ENCODE results near the gene NAV2. TPM values are rescaled to one million over a fixed set of nuclear protein-coding genes. Genes with fewer than 3 reads are reported as not detected.

NAV2 gene
- total RNA-seq, 1 donor from 2014 or later = 44.8 TPM

DNA sequence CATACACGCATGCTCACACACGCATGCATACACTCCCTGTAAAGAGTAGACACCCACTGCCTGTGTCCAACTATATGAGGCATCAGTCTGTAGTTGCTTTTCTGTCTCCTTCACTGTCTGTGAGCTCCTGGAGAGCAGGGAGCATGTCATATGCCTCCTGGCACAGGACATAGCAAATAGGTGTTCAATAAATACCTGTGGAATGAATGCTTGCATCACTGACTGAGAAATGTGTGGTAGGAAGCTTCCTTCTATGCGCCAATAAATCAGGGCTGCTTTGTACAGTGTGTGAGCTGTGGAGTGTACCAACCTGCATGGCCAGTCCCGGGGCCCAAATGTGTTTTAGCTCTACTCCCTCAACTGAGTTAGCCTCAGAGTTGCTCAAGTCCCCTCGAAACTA is 37.2 kb upstream of the NAV2 start:
- peaks cover 46% of the 10 kb centered on the region for H3K4me1 ChIP-seq
- ATAC-seq = no peak
- DNase-seq = no peak
- intact Hi-C loops (cut with DNase I) = no loop called here
- H3K9me3 ChIP-seq = no peaks in the 10 kb centered on the region
- no peaks in the 10 kb centered on the region for H3K27me3 ChIP-seq
- no peak overlapping the region for H3K27ac ChIP-seq
- H3K36me3 ChIP-seq = no peaks in the 10 kb centered on the region
- no peak overlapping the region for H3K4me3 ChIP-seq
- TF ChIP-seq, protein P1, sequence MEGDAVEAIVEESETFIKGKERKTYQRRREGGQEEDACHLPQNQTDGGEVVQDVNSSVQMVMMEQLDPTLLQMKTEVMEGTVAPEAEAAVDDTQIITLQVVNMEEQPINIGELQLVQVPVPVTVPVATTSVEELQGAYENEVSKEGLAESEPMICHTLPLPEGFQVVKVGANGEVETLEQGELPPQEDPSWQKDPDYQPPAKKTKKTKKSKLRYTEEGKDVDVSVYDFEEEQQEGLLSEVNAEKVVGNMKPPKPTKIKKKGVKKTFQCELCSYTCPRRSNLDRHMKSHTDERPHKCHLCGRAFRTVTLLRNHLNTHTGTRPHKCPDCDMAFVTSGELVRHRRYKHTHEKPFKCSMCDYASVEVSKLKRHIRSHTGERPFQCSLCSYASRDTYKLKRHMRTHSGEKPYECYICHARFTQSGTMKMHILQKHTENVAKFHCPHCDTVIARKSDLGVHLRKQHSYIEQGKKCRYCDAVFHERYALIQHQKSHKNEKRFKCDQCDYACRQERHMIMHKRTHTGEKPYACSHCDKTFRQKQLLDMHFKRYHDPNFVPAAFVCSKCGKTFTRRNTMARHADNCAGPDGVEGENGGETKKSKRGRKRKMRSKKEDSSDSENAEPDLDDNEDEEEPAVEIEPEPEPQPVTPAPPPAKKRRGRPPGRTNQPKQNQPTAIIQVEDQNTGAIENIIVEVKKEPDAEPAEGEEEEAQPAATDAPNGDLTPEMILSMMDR (IDR thresholded peaks at IDR 0.05) = no peak

DNA sequence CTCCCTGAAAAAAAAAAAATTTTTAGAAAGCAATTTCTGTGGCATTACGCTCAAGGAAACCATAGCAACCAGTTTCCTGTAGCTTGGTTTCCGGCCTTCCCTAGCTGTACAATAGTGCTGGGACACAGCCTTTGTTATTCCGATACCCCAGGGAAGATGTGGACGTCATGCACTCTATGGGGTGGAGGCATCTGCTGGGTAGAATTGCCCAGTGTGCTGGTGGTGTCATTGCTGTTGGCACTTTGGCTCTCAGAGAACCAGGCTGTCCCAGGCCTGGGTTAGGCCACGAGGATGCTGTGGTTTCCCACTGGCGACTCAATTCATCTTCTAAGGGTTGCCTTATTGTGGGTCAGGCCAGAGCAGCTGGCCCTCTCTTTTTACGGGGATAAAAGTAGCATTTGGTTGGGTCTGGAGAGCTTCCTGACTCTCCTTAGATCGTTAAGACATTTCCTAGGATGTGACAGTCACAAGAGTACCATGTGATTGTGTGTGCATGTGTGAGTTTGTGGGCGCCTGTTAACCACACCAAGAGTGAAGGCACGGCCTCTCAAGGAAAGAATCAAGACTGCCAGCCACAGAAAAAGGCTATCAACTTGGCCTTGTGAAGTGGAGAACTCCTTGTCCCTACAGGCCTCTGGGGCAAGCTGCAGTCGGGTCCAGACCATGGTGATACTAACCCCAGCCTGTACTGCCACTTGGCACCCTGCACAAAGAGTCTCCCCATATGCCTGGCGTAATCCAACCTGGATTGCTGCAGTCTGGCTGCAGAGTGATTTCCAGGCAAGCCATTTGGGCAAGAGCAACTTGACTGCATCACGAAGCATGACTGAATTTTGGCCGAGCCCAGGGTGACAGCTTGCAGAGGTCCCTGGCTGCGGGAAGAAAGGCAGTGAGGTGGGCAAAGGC is 35.9 kb upstream of the NAV2 start:
- peaks cover 51% of the 10 kb centered on the region for H3K4me1 ChIP-seq
- TF ChIP-seq, protein P1 (IDR thresholded peaks at IDR 0.05) = no peak
- no peak overlapping the region for H3K4me3 ChIP-seq
- DNase-seq (no peak), ATAC-seq (no peak)
- H3K27me3 ChIP-seq = no peaks in the 10 kb centered on the region
- H3K27ac ChIP-seq = peak overlapping the region; percentile 24
- no peaks in the 10 kb centered on the region for H3K36me3 ChIP-seq
- intact Hi-C loops (cut with DNase I) = no loop called here
- no peaks in the 10 kb centered on the region for H3K9me3 ChIP-seq

DNA sequence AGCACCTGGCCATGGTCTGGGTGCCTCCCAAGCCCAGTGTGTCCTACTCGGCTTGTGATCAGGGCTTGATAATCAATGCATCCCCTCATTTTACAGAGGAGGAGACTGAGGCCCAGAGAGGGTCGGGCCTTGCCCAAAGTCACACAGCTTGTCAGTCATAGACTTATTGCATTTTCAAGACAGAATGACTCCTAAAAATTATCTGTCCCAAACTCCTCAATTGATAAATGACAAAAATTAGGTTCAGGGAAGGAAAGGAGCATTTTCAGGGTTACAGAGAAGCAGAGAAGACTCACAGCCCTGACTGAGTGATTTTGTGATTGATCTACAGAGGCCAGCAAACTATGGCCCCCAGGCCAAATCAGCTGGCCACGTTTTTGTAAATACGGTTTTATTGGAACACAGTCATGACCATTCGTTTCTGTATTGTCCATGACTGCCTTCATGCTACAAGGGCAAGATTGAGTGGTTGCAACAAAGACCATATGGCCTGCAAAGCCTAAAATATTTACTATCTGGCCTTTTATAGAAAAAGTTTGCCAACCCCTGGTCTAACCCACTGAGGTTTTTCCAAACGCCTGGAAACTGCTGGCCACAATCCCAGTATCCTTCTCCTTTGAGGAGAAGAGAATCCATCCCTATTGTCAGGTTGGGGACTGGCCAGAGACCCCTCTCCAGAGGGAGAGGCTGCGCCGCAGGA is 35.1 kb upstream of the NAV2 start:
- DNase-seq (no peak), ATAC-seq (no peak)
- intact Hi-C loops (cut with DNase I) = no loop called here
- H3K4me1 ChIP-seq = peaks cover 51% of the 10 kb centered on the region
- H3K36me3 ChIP-seq = no peaks in the 10 kb centered on the region
- TF ChIP-seq, protein P1 (IDR thresholded peaks at IDR 0.05) = no peak
- H3K27ac ChIP-seq = no peak overlapping the region
- H3K4me3 ChIP-seq = no peak overlapping the region
- H3K27me3 ChIP-seq = no peaks in the 10 kb centered on the region
- H3K9me3 ChIP-seq = no peaks in the 10 kb centered on the region

DNA sequence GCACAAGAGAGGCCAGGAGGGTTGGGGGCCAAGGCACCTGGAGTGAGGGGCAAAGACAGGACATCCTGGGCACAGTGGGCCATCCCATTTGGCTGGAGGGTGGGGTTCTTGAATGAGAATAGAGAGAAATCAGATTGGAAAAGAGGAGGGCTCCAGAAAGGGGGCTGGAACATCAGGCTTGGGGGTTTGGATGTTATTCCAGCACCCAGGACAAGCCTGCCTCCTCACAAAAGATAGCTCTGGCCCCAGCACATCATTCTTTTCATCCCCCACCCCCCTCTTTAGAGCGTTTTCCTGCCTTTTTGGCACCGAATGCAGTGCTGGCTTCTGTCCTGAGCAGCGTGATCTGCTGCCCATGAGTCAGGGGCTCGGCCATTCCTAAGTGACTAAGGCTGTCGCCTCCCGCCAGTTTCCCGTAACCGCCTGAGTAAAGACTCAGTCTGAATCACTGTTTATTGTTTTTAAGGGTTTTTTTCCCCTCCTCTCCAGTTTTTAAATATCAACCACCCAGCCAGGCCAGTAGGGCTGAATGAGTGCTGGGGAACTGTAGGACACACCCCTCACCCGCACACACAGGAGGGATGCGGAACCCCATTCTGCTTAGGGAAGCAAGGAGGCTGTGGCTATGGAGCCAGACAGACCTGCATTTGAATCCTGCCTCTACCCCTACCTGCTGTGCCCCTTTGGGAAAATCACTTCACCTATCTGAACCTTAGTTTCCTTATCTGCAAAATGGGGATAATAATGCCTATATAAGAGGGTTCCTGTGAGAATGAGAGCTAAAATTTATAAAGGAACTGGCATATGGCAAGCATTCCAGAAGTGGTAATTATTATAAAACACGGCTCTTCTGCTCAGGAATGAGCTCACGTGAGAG is 32.4 kb upstream of the NAV2 start:
- H3K4me3 ChIP-seq = no peak overlapping the region
- H3K4me1 ChIP-seq = peaks cover 28% of the 10 kb centered on the region
- H3K27me3 ChIP-seq = no peaks in the 10 kb centered on the region
- H3K9me3 ChIP-seq = no peaks in the 10 kb centered on the region
- peak; percentile 86 for ATAC-seq
- intact Hi-C loops (cut with DNase I) = no loop called here
- H3K36me3 ChIP-seq = no peaks in the 10 kb centered on the region
- TF ChIP-seq, protein P1 (IDR thresholded peaks at IDR 0.05) = no peak
- H3K27ac ChIP-seq = peak overlapping the region; percentile 55
- DNase-seq = peak; percentile 89

DNA sequence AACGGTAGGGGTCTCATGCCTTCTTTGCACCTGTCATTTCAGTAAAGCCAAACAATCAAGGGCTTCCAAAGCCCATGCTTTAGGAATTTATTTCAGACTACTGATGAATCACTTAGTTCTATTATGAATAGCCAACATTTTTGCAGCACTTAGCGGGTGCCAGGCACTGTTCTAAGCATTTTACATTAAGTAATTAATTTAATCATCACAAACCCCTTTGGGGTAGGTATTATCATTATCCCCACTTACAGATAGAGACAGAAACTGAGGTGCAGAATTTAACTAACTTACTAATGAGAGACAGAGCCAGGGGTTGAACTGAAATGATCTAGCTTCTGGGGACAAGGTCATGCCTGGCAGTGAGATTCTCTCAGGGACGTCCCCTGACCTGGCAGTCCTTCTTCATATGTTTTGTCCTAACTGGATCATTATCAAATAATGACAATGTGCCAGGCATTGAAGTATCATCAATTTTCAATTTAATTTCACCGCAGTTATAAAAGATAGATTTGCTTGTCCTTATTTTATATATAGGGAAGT is 31.7 kb upstream of the NAV2 start:
- intact Hi-C loops (cut with DNase I) = no loop called here
- peaks cover 28% of the 10 kb centered on the region for H3K4me1 ChIP-seq
- no peaks in the 10 kb centered on the region for H3K36me3 ChIP-seq
- H3K4me3 ChIP-seq = no peak overlapping the region
- DNase-seq (no peak), ATAC-seq (no peak)
- H3K27ac ChIP-seq = peak overlapping the region; percentile 55
- no peaks in the 10 kb centered on the region for H3K9me3 ChIP-seq
- TF ChIP-seq, protein P1 (IDR thresholded peaks at IDR 0.05) = no peak
- H3K27me3 ChIP-seq = no peaks in the 10 kb centered on the region

Data from upper lobe of right lung (tissue), 1 donor.